HepG2 (cell line): ENCODE measurements around the gene ZNF74. TPM values are rescaled to one million over a fixed set of nuclear protein-coding genes. Genes with fewer than 3 reads are reported as not detected.

Experiments
- ATAC-seq: fragments of 200-7000 bp; cut with Tn5 transposase; 3 replicates; pipeline ENCODE4 v1.9.1; 2020; ENCODE audit warnings: mild to moderate bottlenecking, moderate library complexity
- BruUV-seq: library from RNA; stranded (reverse); fragments of 400-500 nt; replicated peaks from 2 replicates; lab custom pipeline; 2021; lab: Mats Ljungman, UMichigan
- CTCF ChIA-PET: fragments of 300-600 bp; formaldehyde crosslinking; extraction: SDS; loops from one replicate; lab custom pipeline; 2021; ENCODE audit warnings: low total read pairs, inconsistent platforms, low intra/inter-chr PET ratio; lab: Yijun Ruan, JAX
- POLR2A ChIA-PET: fragments of 350-600 bp; sonication (Branson Sonifier 250); formaldehyde crosslinking; loops from one replicate; lab custom pipeline; 2020; ENCODE audit warnings: antibody characterized with exemption, inconsistent platforms; lab: Yijun Ruan, JAX
- DNase-seq: peaks from one replicate; pipeline ENCODE4 v3.0.0-alpha.2; 2015; ENCODE audit warnings: low spot score
- FAIRE-seq: peaks from 3 replicates; lab custom pipeline; 2011; peaks lifted over from hg19 to GRCh38; lab: Jason Lieb, UNC
- H2AFZ ChIP-seq: one replicate; pipeline ENCODE4 v1.6.1; 2011; ENCODE audit warnings: low read length, inconsistent platforms
- H3K27ac ChIP-seq: fragments of 300-600 bp; 3 replicates; pipeline ENCODE4 v1.8.0; 2011; ENCODE audit warnings: mixed run types, mild to moderate bottlenecking, mixed read lengths, low read length, inconsistent platforms; ENCODE audit not compliant: insufficient read depth; ENCODE audit errors: extremely low read length
- H3K27me3 ChIP-seq, 2 experiments: fragments of 200-600 bp in 1 of 2; 2 replicates in 1 of 2; 3 replicates in 1 of 2; pipeline versions ENCODE4 v1.6.0 to v1.8.0; 2011; ENCODE audit warnings: low read length in 2 of 2, mild to moderate bottlenecking in 2 of 2, moderate library complexity in 2 of 2, inconsistent platforms in 1 of 2; ENCODE audit not compliant: insufficient read depth in 2 of 2, control insufficient read depth in 1 of 2
- H3K36me3 ChIP-seq, 2 experiments: fragments of 200-600 bp in 1 of 2; replicated peaks in 1 of 2; 2 replicates in 1 of 2; 3 replicates in 1 of 2; pipeline versions ENCODE4 v1.5.1 to v1.8.0; 2011; ENCODE audit warnings: low read length in 2 of 2, inconsistent platforms in 1 of 2; ENCODE audit not compliant: insufficient read depth in 2 of 2, control insufficient read depth in 1 of 2
- H3K4me1 ChIP-seq: 2 replicates; pipeline ENCODE4 v1.5.1; 2012; ENCODE audit warnings: low read length, inconsistent platforms; ENCODE audit not compliant: insufficient read depth
- H3K4me2 ChIP-seq: 2 replicates; pipeline ENCODE4 v1.6.0; 2011; ENCODE audit warnings: low read depth, low read length, inconsistent platforms
- H3K4me3 ChIP-seq, 3 experiments: fragments of 200-600 bp in 1 of 3; sonication (generic), shearing (Covaris generic) in 1 of 3; replicated peaks in 1 of 3; 2 replicates each; pipeline ENCODE4 v1.5.1; 2011 to 2016; ENCODE audit warnings: low read length in 3 of 3, inconsistent platforms in 2 of 3, low read depth in 2 of 3, mild to moderate bottlenecking in 2 of 3, control low read depth in 1 of 3, mixed read lengths in 1 of 3; ENCODE audit not compliant: insufficient read depth in 1 of 3
- H3K79me2 ChIP-seq: one replicate; pipeline ENCODE4 v1.6.1; 2011; ENCODE audit warnings: low read length, inconsistent platforms; ENCODE audit not compliant: insufficient read depth
- H3K9ac ChIP-seq: 2 replicates; pipeline ENCODE4 v1.6.0; 2011; ENCODE audit warnings: mild to moderate bottlenecking, low read depth, low read length, inconsistent platforms; ENCODE audit not compliant: insufficient read depth
- H3K9me3 ChIP-seq: 2 replicates; pipeline ENCODE4 v1.5.1; 2012; ENCODE audit warnings: mild to moderate bottlenecking, low read length
- H4K20me1 ChIP-seq: 2 replicates; pipeline ENCODE4 v1.6.0; 2011; ENCODE audit warnings: inconsistent platforms, mild to moderate bottlenecking, low read length, moderate library complexity; ENCODE audit not compliant: insufficient read depth
- KDM2A ChIP-seq: sonication (generic); formaldehyde crosslinking; IDR thresholded peaks from 2 replicates; pipeline ENCODE4 v1.4.0; 2020; ENCODE audit warnings: low read depth, missing genetic modification reagents, borderline replicate concordance
- MBNL3 ChIP-seq: fragments of 250-450 bp; sonication (Bioruptor Pico); conservative IDR thresholded peaks from 2 replicates; pipeline ENCODE4 v1.8.0; 2022; ENCODE audit warnings: mild to moderate bottlenecking, inconsistent platforms
- REXO4 ChIP-seq: sonication (generic); formaldehyde crosslinking; IDR thresholded peaks from 2 replicates; pipeline ENCODE4 v1.8.0; 2022; ENCODE audit warnings: missing genetic modification reagents, mild to moderate bottlenecking, borderline replicate concordance
- RXRB ChIP-seq: IDR thresholded peaks from 2 replicates; pipeline ENCODE4 v1.6.1; 2016; ENCODE audit warnings: borderline replicate concordance, missing genetic modification reagents, missing compliant biosample characterization
- ZFAT ChIP-seq: sonication (generic); formaldehyde crosslinking; conservative IDR thresholded peaks from 2 replicates; pipeline ENCODE4 v1.8.1; 2023; ENCODE audit warnings: missing genetic modification reagents, inconsistent platforms
- ZNF251 ChIP-seq: sonication (generic); formaldehyde crosslinking; IDR thresholded peaks from 2 replicates; pipeline ENCODE4 v1.9.0; 2021; ENCODE audit warnings: mild to moderate bottlenecking, missing genetic modification reagents
- ZNF629 ChIP-seq: sonication (generic); formaldehyde crosslinking; conservative IDR thresholded peaks from 2 replicates; pipeline ENCODE4 v1.5.0; 2020; ENCODE audit warnings: missing genetic modification reagents
- ZNF772 ChIP-seq: sonication (generic); formaldehyde crosslinking; IDR thresholded peaks from 2 replicates; pipeline ENCODE4 v1.5.0; 2020; ENCODE audit warnings: mild to moderate bottlenecking, missing genetic modification reagents
- WGBS: methylation state at CpG from one replicate; pipeline ENCODE4 v1.1.6; 2017; ENCODE audit warnings: low lambda C conversion rate; 5-methylcytosine and 5-hydroxymethylcytosine counted together
- in situ Hi-C: cut with HindIII; loops from 2 replicates; pipeline ENCODE4 v1.10.0; 2017; ENCODE audit warnings: low pct_unique_long_range_greater_than_20kb; ENCODE audit not compliant: extremely low pct_ligation_motif_present
- intact Hi-C: fragments of 100-400 bp; cut with micrococcal nuclease; formaldehyde crosslinking; loops from one replicate; pipeline ENCODE4 v1.10.0; 2022; ENCODE audit not compliant: unreplicated experiment
- polyA plus RNA-seq, 8 experiments: library from polyadenylated mRNA; depleted of rRNA in 3 of 8; stranded (reverse) in 7 of 8; unstranded in 1 of 8; fragments of >200 nt; fragmentation: Illumina TruSeq in 4 of 8; extraction: Trizol in 4 of 8; gene quantifications; 2 replicates each; pipeline versions ENCODE4 v1.2.1 to v1.2.3, GENCODE V29; 2011 to 2016; ENCODE audit warnings: low read depth in 4 of 8, missing spikeins in 1 of 8, mixed read lengths in 1 of 8; ENCODE audit not compliant: insufficient read depth in 1 of 8
- total RNA-seq, 5 experiments: library from RNA; depleted of rRNA; stranded (reverse); fragments of >200 nt; fragmentation: Illumina TruSeq; extraction: Trizol; gene quantifications; 2 replicates each; pipeline ENCODE4 v1.2.3, GENCODE V29; 2016; ENCODE audit warnings: low read depth in 1 of 5
- TF ChIP-seq, protein P1 (sequence below): sonication (generic); formaldehyde crosslinking; IDR thresholded peaks from 2 replicates; pipeline ENCODE4 v1.4.0; 2020; ENCODE audit warnings: missing genetic modification reagents
- TF ChIP-seq, protein P2 (sequence below): sonication (generic); formaldehyde crosslinking; IDR thresholded peaks from 2 replicates; pipeline ENCODE4 v1.8.1; 2023; ENCODE audit warnings: mild to moderate bottlenecking, inconsistent platforms, moderate library complexity, missing genetic modification reagents, borderline replicate concordance
- TF ChIP-seq, protein P3 (sequence below): sonication (generic); formaldehyde crosslinking; IDR thresholded peaks from 2 replicates; pipeline ENCODE4 v1.8.0; 2022; ENCODE audit warnings: mild to moderate bottlenecking, missing genetic modification reagents; ENCODE audit not compliant: insufficient replicate concordance
- TF ChIP-seq, protein P4 (sequence below): sonication (generic); formaldehyde crosslinking; conservative IDR thresholded peaks from 2 replicates; pipeline ENCODE4 v1.8.0; 2022; ENCODE audit warnings: missing genetic modification reagents

The ZNF74 gene
- total and polyA plus RNA-seq, 2 of the 13 experiments (the other 11 are each of a cell fraction or from before 2014, with no cell fraction given) = 6.3 to 9.1 TPM

DNA sequence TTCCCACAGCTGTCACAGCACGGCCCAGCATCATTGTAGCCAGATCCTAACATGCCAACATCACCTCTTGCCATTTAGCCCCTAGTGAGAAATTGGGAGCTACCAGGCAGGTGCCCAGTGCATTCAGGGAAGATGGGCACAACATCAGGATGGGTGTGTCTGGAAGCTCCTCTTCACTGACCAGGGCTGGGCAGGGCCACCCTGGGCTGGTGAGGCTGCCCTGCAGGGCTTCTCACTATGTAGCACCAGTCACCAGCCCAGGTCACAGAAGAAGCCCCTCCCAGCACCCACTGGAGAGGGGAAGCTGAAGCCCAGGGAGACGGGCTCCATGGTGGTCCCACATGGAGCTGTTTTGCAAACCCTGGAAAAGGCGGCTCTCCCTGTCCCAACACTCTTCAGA lies 13.9 kb downstream of the ZNF74 start:
- H3K9ac ChIP-seq = no peak overlapping the region
- FAIRE-seq = no peak

More for the DNA sequence above, 13.9 kb downstream of the ZNF74 start:
- ChIA-PET POLR2A (no interaction called here), CTCF (no interaction called here)
- no peak overlapping the region for H3K27ac ChIP-seq
- no peak overlapping the region for H3K4me2 ChIP-seq
- in situ Hi-C loops = no loop called here
- H3K79me2 ChIP-seq = no peaks in the 10 kb centered on the region
- H3K4me1 ChIP-seq = no peaks in the 10 kb centered on the region
- no peaks in the 10 kb centered on the region; a peak in 1 of 5 replicates for H3K27me3 ChIP-seq
- no peak overlapping the region for H3K4me3 ChIP-seq
- H3K9me3 ChIP-seq = no peaks in the 10 kb centered on the region
- H4K20me1 ChIP-seq = no peaks in the 10 kb centered on the region
- DNase-seq (no peak), ATAC-seq (no peak)
- BruUV-seq = no TSS peak
- intact Hi-C loops = no loop called here
- peaks cover 8 to 9% of the 10 kb centered on the region in 2 experiments; a peak in 3 of 5 replicates for H3K36me3 ChIP-seq
- no peak overlapping the region for H2AFZ ChIP-seq
- TF ChIP-seq ZNF772 (CRISPR knock-in tag) = no peak
- no peak for TF ChIP-seq ZFAT
- no peak for TF ChIP-seq MBNL3
- TF ChIP-seq, protein P1, sequence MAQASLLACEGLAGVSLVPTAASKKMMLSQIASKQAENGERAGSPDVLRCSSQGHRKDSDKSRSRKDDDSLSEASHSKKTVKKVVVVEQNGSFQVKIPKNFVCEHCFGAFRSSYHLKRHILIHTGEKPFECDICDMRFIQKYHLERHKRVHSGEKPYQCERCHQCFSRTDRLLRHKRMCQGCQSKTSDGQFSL (CRISPR knock-in tag) = no peak
- TF ChIP-seq, protein P2, sequence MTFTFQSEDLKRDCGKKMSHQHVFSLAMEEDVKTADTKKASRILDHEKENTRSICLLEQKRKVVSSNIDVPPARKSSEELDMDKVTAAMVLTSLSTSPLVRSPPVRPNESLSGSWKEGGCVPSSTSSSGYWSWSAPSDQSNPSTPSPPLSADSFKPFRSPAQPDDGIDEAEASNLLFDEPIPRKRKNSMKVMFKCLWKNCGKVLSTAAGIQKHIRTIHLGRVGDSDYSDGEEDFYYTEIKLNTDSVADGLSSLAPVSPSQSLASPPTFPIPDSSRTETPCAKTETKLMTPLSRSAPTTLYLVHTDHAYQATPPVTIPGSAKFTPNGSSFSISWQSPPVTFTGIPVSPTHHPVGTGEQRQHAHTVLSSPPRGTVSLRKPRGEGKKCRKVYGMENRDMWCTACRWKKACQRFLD (CRISPR knock-in tag) = no peak
- TF ChIP-seq, protein P3, sequence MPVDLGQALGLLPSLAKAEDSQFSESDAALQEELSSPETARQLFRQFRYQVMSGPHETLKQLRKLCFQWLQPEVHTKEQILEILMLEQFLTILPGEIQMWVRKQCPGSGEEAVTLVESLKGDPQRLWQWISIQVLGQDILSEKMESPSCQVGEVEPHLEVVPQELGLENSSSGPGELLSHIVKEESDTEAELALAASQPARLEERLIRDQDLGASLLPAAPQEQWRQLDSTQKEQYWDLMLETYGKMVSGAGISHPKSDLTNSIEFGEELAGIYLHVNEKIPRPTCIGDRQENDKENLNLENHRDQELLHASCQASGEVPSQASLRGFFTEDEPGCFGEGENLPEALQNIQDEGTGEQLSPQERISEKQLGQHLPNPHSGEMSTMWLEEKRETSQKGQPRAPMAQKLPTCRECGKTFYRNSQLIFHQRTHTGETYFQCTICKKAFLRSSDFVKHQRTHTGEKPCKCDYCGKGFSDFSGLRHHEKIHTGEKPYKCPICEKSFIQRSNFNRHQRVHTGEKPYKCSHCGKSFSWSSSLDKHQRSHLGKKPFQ (CRISPR knock-in tag) = no peak
- TF ChIP-seq KDM2A = no peak
- no peak for TF ChIP-seq ZNF251 (CRISPR knock-in tag)
- no peak for TF ChIP-seq REXO4
- no peak for TF ChIP-seq ZNF629
- no peak for TF ChIP-seq RXRB (CRISPR knock-in tag)
- TF ChIP-seq, protein P4, sequence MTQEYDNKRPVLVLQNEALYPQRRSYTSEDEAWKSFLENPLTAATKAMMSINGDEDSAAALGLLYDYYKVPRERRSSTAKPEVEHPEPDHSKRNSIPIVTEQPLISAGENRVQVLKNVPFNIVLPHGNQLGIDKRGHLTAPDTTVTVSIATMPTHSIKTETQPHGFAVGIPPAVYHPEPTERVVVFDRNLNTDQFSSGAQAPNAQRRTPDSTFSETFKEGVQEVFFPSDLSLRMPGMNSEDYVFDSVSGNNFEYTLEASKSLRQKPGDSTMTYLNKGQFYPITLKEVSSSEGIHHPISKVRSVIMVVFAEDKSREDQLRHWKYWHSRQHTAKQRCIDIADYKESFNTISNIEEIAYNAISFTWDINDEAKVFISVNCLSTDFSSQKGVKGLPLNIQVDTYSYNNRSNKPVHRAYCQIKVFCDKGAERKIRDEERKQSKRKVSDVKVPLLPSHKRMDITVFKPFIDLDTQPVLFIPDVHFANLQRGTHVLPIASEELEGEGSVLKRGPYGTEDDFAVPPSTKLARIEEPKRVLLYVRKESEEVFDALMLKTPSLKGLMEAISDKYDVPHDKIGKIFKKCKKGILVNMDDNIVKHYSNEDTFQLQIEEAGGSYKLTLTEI (CRISPR knock-in tag) = no peak
- whole genome bisulfite sequencing = 100% methylated on average over 3 of the region's 3 CpGs
